GM23338 (cell line): Measurements from ENCODE around the gene DCN. TPM values are rescaled to one million over a fixed set of nuclear protein-coding genes. Genes with fewer than 3 reads are reported as not detected.

ENCODE experiments used
- ATAC-seq: fragments of 200-7000 bp; cut with Tn5 transposase; 3 replicates; pipeline ENCODE4 v1.9.1; 2020
- DNase-seq: peaks from one replicate; pipeline ENCODE4 v3.0.0-alpha.2; 2015; ENCODE audit warnings: low spot score
- H2AFZ ChIP-seq: fragments of 200-600 bp; sonication (generic); 2 replicates; pipeline ENCODE4 v1.8.0; 2016; ENCODE audit warnings: antibody characterized with exemption, mild to moderate bottlenecking, moderate library complexity
- H3F3A ChIP-seq: fragments of 200-600 bp; sonication (generic); replicated peaks from 2 replicates; pipeline ENCODE4 v1.8.0; 2017; ENCODE audit warnings: antibody characterized with exemption, mixed run types, low read depth
- H3K27ac ChIP-seq: fragments of 200-600 bp; sonication (generic); 2 replicates; pipeline ENCODE4 v1.6.1; 2016; ENCODE audit warnings: low read depth
- H3K27me3 ChIP-seq: fragments of 200-600 bp; sonication (generic); 2 replicates; pipeline ENCODE4 v1.8.0; 2016; ENCODE audit warnings: mild to moderate bottlenecking, mixed run types, moderate library complexity; ENCODE audit not compliant: insufficient read depth
- H3K36me3 ChIP-seq: fragments of 200-600 bp; sonication (generic); 2 replicates; pipeline ENCODE4 v1.8.0; 2016; ENCODE audit warnings: mild to moderate bottlenecking; ENCODE audit not compliant: insufficient read depth
- H3K4me1 ChIP-seq: fragments of 200-600 bp; sonication (generic); 2 replicates; pipeline ENCODE4 v1.8.0; 2016; ENCODE audit warnings: mild to moderate bottlenecking, moderate library complexity; ENCODE audit not compliant: insufficient read depth
- H3K4me2 ChIP-seq: fragments of 200-600 bp; sonication (generic); 2 replicates; pipeline ENCODE4 v1.7.1; 2017; ENCODE audit warnings: mixed run types
- H3K4me3 ChIP-seq: fragments of 200-600 bp; sonication (generic); 2 replicates; pipeline ENCODE4 v1.6.1; 2016; ENCODE audit warnings: mixed run types
- H3K79me2 ChIP-seq: fragments of 200-600 bp; sonication (generic); replicated peaks from 2 replicates; pipeline ENCODE4 v1.8.0; 2017; ENCODE audit warnings: mild to moderate bottlenecking; ENCODE audit not compliant: insufficient read depth
- H3K9me2 ChIP-seq: fragments of 200-600 bp; sonication (generic); 2 replicates; pipeline ENCODE4 v1.8.0; 2017; ENCODE audit not compliant: insufficient read depth
- H4K20me1 ChIP-seq: fragments of 200-600 bp; sonication (generic); replicated peaks from 2 replicates; pipeline ENCODE4 v1.8.0; 2017; ENCODE audit warnings: mild to moderate bottlenecking; ENCODE audit not compliant: insufficient read depth
- H3K27ac Mint-ChIP-seq: 2 replicates; pipeline ENCODE4 v1.8.0; 2020; ENCODE audit warnings: inconsistent platforms, mild to moderate bottlenecking, moderate library complexity, mixed read lengths
- H3K27me3 Mint-ChIP-seq: 3 replicates; pipeline ENCODE4 v1.8.0; 2022; ENCODE audit warnings: low read depth, mild to moderate bottlenecking, moderate library complexity, mixed read lengths, inconsistent platforms; ENCODE audit not compliant: insufficient read depth, poor library complexity
- H3K36me3 Mint-ChIP-seq: 3 replicates; pipeline ENCODE4 v1.8.0; 2021; ENCODE audit warnings: low read depth, mild to moderate bottlenecking, inconsistent platforms, moderate library complexity, mixed read lengths
- H3K4me1 Mint-ChIP-seq: 3 replicates; pipeline ENCODE4 v1.8.0; 2020; ENCODE audit warnings: mild to moderate bottlenecking, inconsistent platforms, mixed read lengths
- H3K4me3 Mint-ChIP-seq: 3 replicates; pipeline ENCODE4 v1.8.0; 2021; ENCODE audit warnings: moderate library complexity, mild to moderate bottlenecking, inconsistent platforms, mixed read lengths
- H3K9me3 Mint-ChIP-seq: 3 replicates; pipeline ENCODE4 v1.8.0; 2020; ENCODE audit warnings: moderate library complexity, mild to moderate bottlenecking, inconsistent platforms, mixed read lengths
- CREB1 ChIP-seq: fragments of 250-450 bp; sonication (Bioruptor Pico); IDR thresholded peaks from 2 replicates; pipeline ENCODE4 v1.5.0; 2020; ENCODE audit warnings: low read depth, mild to moderate bottlenecking, moderate library complexity
- EZH2 ChIP-seq: fragments of 200-600 bp; sonication (generic); IDR thresholded peaks from one replicate; pipeline ENCODE4 v1.8.0; 2017; ENCODE audit warnings: antibody characterized with exemption, mild to moderate bottlenecking, low read depth; ENCODE audit not compliant: unreplicated experiment
- EZH2phosphoT487 ChIP-seq: fragments of 200-600 bp; sonication (generic); IDR thresholded peaks from one replicate; pipeline ENCODE4 v1.8.1; 2018; ENCODE audit warnings: antibody characterized with exemption; ENCODE audit not compliant: unreplicated experiment
- JUNB ChIP-seq: IDR thresholded peaks from one replicate; pipeline ENCODE4 v1.6.1; 2016; ENCODE audit warnings: antibody characterized with exemption; ENCODE audit not compliant: unreplicated experiment
- NANOG ChIP-seq: IDR thresholded peaks from 2 replicates; pipeline ENCODE4 v1.6.1; 2016; ENCODE audit warnings: antibody characterized with exemption, borderline replicate concordance
- POLR2AphosphoS5 ChIP-seq: IDR thresholded peaks from 2 replicates; pipeline ENCODE4 v1.6.1; 2016; ENCODE audit warnings: antibody characterized with exemption, low read depth
- STAT1 ChIP-seq: IDR thresholded peaks from one replicate; pipeline ENCODE4 v1.6.1; 2016; ENCODE audit warnings: antibody characterized with exemption; ENCODE audit not compliant: unreplicated experiment
- ZNF114 ChIP-seq: fragments of 250-450 bp; sonication (Bioruptor Pico); IDR thresholded peaks from 2 replicates; pipeline ENCODE4 v1.5.0; 2020; ENCODE audit warnings: mild to moderate bottlenecking, moderate library complexity
- ZNF331 ChIP-seq: fragments of 250-450 bp; sonication (Bioruptor Pico); IDR thresholded peaks from 2 replicates; pipeline ENCODE4 v1.5.0; 2020; ENCODE audit warnings: low read depth, mild to moderate bottlenecking, moderate library complexity
- polyA plus RNA-seq: library from polyadenylated mRNA; unstranded; fragments of >200 nt; fragmentation: Nextera tagmentation; extraction: Ambion mirVana; gene quantifications from 2 replicates; pipeline ENCODE4 v1.2.1, GENCODE V29; 2016
- total RNA-seq: library from RNA; depleted of rRNA; stranded (reverse); fragments of >200 nt; shearing (Covaris generic); gene quantifications from 2 replicates; pipeline ENCODE4 v1.2.3, GENCODE V29; 2014
- TF ChIP-seq, protein P1 (sequence below): IDR thresholded peaks from one replicate; pipeline ENCODE4 v1.6.1; 2018; ENCODE audit warnings: antibody characterized with exemption; ENCODE audit not compliant: unreplicated experiment
- TF ChIP-seq, protein P2 (sequence below): fragments of 250-450 bp; sonication (Bioruptor Pico); IDR thresholded peaks from 2 replicates; pipeline ENCODE4 v1.5.0; 2020; ENCODE audit warnings: mild to moderate bottlenecking, moderate library complexity
- TF ChIP-seq, protein P3 (sequence below), 2 experiments: fragments of 200-600 bp in 1 of 2; sonication (generic) in 1 of 2; conservative IDR thresholded peaks; 2 replicates each; pipeline versions ENCODE4 v1.5.1 to v1.6.1; 2016 to 2017; ENCODE audit warnings: antibody characterized with exemption in 2 of 2, low read depth in 2 of 2, mild to moderate bottlenecking in 2 of 2, moderate library complexity in 1 of 2
- TF ChIP-seq, protein P4 (sequence below): IDR thresholded peaks from 2 replicates; pipeline ENCODE4 v1.6.1; 2016; ENCODE audit warnings: antibody characterized with exemption

The DCN gene
- total and polyA plus RNA-seq, 2 experiments from 2014 or later, result not detected

- no peak overlapping the region for H2AFZ ChIP-seq
- H3K36me3 ChIP-seq, result peaks cover 10% of the 10 kb centered on the region; the same call in 1 of the 2 replicates
- H3K36me3 Mint-ChIP-seq, result peaks cover 23% of the 10 kb centered on the region; the same call in 2 of the 3 replicates
- no peak overlapping the region for H3K4me3 ChIP-seq
- H3K9me2 ChIP-seq, result no peaks in the 10 kb centered on the region; the same call in 1 of the 2 replicates
- H3K27me3 ChIP-seq, result no peaks in the 10 kb centered on the region
- H3F3A ChIP-seq, result no peaks in the 10 kb centered on the region
- no peaks in the 10 kb centered on the region for H4K20me1 ChIP-seq
- ATAC-seq (no peak), DNase-seq (no peak)
- no peaks in the 10 kb centered on the region for H3K4me1 Mint-ChIP-seq
- no peaks in the 10 kb centered on the region for H3K27me3 Mint-ChIP-seq
- H3K9me3 Mint-ChIP-seq, result peaks cover 37% of the 10 kb centered on the region
- no peak overlapping the region for H3K4me2 ChIP-seq
- TF ChIP-seq ZNF114 (CRISPR knock-in tag) (no peak), EZH2phosphoT487 (no peak), CREB1 (no peak), STAT1 (no peak), ZNF331 (CRISPR knock-in tag) (no peak), NANOG (no peak), JUNB (no peak), EZH2 (no peak), POLR2AphosphoS5 (no peak)
- TF ChIP-seq, protein P1, sequence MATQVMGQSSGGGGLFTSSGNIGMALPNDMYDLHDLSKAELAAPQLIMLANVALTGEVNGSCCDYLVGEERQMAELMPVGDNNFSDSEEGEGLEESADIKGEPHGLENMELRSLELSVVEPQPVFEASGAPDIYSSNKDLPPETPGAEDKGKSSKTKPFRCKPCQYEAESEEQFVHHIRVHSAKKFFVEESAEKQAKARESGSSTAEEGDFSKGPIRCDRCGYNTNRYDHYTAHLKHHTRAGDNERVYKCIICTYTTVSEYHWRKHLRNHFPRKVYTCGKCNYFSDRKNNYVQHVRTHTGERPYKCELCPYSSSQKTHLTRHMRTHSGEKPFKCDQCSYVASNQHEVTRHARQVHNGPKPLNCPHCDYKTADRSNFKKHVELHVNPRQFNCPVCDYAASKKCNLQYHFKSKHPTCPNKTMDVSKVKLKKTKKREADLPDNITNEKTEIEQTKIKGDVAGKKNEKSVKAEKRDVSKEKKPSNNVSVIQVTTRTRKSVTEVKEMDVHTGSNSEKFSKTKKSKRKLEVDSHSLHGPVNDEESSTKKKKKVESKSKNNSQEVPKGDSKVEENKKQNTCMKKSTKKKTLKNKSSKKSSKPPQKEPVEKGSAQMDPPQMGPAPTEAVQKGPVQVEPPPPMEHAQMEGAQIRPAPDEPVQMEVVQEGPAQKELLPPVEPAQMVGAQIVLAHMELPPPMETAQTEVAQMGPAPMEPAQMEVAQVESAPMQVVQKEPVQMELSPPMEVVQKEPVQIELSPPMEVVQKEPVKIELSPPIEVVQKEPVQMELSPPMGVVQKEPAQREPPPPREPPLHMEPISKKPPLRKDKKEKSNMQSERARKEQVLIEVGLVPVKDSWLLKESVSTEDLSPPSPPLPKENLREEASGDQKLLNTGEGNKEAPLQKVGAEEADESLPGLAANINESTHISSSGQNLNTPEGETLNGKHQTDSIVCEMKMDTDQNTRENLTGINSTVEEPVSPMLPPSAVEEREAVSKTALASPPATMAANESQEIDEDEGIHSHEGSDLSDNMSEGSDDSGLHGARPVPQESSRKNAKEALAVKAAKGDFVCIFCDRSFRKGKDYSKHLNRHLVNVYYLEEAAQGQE, result no peak
- TF ChIP-seq, protein P2, sequence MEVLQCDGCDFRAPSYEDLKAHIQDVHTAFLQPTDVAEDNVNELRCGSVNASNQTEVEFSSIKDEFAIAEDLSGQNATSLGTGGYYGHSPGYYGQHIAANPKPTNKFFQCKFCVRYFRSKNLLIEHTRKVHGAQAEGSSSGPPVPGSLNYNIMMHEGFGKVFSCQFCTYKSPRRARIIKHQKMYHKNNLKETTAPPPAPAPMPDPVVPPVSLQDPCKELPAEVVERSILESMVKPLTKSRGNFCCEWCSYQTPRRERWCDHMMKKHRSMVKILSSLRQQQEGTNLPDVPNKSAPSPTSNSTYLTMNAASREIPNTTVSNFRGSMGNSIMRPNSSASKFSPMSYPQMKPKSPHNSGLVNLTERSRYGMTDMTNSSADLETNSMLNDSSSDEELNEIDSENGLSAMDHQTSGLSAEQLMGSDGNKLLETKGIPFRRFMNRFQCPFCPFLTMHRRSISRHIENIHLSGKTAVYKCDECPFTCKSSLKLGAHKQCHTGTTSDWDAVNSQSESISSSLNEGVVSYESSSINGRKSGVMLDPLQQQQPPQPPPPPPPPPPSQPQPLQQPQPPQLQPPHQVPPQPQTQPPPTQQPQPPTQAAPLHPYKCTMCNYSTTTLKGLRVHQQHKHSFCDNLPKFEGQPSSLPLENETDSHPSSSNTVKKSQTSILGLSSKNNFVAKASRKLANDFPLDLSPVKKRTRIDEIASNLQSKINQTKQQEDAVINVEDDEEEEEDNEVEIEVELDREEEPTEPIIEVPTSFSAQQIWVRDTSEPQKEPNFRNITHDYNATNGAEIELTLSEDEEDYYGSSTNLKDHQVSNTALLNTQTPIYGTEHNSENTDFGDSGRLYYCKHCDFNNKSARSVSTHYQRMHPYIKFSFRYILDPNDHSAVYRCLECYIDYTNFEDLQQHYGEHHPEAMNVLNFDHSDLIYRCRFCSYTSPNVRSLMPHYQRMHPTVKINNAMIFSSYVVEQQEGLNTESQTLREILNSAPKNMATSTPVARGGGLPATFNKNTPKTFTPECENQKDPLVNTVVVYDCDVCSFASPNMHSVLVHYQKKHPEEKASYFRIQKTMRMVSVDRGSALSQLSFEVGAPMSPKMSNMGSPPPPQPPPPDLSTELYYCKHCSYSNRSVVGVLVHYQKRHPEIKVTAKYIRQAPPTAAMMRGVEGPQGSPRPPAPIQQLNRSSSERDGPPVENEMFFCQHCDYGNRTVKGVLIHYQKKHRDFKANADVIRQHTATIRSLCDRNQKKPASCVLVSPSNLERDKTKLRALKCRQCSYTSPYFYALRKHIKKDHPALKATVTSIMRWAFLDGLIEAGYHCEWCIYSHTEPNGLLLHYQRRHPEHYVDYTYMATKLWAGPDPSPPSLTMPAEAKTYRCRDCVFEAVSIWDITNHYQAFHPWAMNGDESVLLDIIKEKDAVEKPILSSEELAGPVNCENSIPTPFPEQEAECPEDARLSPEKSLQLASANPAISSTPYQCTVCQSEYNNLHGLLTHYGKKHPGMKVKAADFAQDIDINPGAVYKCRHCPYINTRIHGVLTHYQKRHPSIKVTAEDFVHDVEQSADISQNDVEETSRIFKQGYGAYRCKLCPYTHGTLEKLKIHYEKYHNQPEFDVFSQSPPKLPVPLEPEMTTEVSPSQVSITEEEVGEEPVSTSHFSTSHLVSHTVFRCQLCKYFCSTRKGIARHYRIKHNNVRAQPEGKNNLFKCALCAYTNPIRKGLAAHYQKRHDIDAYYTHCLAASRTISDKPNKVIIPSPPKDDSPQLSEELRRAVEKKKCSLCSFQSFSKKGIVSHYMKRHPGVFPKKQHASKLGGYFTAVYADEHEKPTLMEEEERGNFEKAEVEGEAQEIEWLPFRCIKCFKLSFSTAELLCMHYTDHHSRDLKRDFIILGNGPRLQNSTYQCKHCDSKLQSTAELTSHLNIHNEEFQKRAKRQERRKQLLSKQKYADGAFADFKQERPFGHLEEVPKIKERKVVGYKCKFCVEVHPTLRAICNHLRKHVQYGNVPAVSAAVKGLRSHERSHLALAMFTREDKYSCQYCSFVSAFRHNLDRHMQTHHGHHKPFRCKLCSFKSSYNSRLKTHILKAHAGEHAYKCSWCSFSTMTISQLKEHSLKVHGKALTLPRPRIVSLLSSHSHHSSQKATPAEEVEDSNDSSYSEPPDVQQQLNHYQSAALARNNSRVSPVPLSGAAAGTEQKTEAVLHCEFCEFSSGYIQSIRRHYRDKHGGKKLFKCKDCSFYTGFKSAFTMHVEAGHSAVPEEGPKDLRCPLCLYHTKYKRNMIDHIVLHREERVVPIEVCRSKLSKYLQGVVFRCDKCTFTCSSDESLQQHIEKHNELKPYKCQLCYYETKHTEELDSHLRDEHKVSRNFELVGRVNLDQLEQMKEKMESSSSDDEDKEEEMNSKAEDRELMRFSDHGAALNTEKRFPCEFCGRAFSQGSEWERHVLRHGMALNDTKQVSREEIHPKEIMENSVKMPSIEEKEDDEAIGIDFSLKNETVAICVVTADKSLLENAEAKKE, result no peak
- TF ChIP-seq, protein P3, sequence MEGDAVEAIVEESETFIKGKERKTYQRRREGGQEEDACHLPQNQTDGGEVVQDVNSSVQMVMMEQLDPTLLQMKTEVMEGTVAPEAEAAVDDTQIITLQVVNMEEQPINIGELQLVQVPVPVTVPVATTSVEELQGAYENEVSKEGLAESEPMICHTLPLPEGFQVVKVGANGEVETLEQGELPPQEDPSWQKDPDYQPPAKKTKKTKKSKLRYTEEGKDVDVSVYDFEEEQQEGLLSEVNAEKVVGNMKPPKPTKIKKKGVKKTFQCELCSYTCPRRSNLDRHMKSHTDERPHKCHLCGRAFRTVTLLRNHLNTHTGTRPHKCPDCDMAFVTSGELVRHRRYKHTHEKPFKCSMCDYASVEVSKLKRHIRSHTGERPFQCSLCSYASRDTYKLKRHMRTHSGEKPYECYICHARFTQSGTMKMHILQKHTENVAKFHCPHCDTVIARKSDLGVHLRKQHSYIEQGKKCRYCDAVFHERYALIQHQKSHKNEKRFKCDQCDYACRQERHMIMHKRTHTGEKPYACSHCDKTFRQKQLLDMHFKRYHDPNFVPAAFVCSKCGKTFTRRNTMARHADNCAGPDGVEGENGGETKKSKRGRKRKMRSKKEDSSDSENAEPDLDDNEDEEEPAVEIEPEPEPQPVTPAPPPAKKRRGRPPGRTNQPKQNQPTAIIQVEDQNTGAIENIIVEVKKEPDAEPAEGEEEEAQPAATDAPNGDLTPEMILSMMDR (conservative IDR thresholded peaks at IDR 0.05; ENCODE audit: low read depth in 2 of 2), result no peak
- TF ChIP-seq, protein P4, sequence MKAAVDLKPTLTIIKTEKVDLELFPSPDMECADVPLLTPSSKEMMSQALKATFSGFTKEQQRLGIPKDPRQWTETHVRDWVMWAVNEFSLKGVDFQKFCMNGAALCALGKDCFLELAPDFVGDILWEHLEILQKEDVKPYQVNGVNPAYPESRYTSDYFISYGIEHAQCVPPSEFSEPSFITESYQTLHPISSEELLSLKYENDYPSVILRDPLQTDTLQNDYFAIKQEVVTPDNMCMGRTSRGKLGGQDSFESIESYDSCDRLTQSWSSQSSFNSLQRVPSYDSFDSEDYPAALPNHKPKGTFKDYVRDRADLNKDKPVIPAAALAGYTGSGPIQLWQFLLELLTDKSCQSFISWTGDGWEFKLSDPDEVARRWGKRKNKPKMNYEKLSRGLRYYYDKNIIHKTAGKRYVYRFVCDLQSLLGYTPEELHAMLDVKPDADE, result no peak
- H3K27ac Mint-ChIP-seq, result no peak overlapping the region
- H3K27ac ChIP-seq, result no peak overlapping the region
- no peaks in the 10 kb centered on the region for H3K79me2 ChIP-seq
- H3K4me1 ChIP-seq, result 0 out of 2 replicates have a peak, but pooled peaks cover 4% of the 10 kb centered on the region
- H3K4me3 Mint-ChIP-seq, result no peak overlapping the region
Observed at GRCh38 chr12:91091916-91092715, 90.5 kb downstream of the DCN start.
